ENCODE results near the gene TEAD1.

TEAD1 gene

DNA sequence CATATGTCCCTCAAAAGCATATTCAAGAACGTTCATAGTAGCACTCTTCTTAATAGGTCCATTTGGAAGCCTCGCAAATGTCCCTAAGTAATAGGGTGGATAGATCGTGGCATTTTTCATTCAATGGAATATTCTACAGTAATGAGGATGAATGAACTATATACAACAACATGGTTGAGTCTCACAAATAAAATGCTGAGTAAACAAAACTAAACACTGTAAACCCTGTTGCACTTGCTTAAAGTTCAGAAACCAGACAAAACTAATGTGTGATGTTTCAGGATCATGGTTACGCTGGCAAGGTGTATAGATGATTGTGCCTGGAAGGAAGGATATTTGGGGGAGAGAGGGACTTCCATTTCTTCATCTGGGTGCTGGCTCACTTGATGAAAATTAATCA is 244.4 kb downstream of the TEAD1 start:
- no peak for DNase-seq

- no peak for DNase-seq
Observed at GRCh38 chr11:12922418-12922817, 248.2 kb downstream of the TEAD1 start.

- DNase-seq, result no peak
Observed at GRCh38 chr11:12922980-12923507, 248.8 kb downstream of the TEAD1 start.

- DNase-seq, result no peak
Observed at GRCh38 chr11:12924650-12925049, 250.4 kb downstream of the TEAD1 start.

GRCh38 chr11:12925520-12925919 is 251.3 kb downstream of the TEAD1 start:
- no peak for DNase-seq

GRCh38 chr11:12927221-12927620 is 253.0 kb downstream of the TEAD1 start:
- DNase-seq, result no peak

GRCh38 chr11:12927886-12928285 is 253.7 kb downstream of the TEAD1 start:
- DNase-seq, result no peak

- DNase-seq, result no peak
Observed at GRCh38 chr11:12930850-12931249, 256.6 kb downstream of the TEAD1 start.

GRCh38 chr11:12932485-12932884 is 258.3 kb downstream of the TEAD1 start:
- no peak for DNase-seq

- DNase-seq, result no peak
Observed at GRCh38 chr11:12936200-12936599, 262.0 kb downstream of the TEAD1 start.

- DNase-seq, result no peak
Observed at GRCh38 chr11:12938590-12939247, 264.5 kb downstream of the TEAD1 start.

DNA sequence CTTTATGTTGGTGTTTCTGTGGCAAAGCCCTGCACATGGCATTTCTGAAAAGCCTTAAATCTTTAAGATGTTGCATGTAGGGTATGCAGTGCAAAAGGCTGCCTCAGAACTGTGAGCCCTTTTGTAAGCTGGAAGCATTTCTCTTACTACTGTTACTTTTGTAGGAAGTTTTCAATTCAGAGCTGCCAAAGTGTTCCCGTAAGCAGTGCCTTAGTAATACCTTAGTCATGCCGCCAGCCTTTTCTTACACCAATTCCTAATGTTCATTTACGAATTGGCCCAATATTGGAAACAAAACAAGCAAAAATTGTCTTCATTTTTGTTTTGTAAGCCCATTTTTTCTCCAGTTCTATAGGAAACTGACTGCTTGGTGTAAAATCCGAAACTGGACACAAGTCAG is 267.4 kb downstream of the TEAD1 start:
- no peak for DNase-seq

- no peak for DNase-seq
Observed at GRCh38 chr11:12942157-12942556, 267.9 kb downstream of the TEAD1 start.

- DNase-seq, result no peak
Observed at GRCh38 chr11:12943311-12943710, 269.1 kb downstream of the TEAD1 start.

GRCh38 chr11:12944889-12945288 is 270.7 kb downstream of the TEAD1 start:
- no peak for DNase-seq

GRCh38 chr11:12949453-12949852 is 275.2 kb downstream of the TEAD1 start:
- DNase-seq, result no peak

GRCh38 chr11:12950670-12951069 is 276.4 kb downstream of the TEAD1 start:
- DNase-seq, result no peak

GRCh38 chr11:12951376-12951775 is 277.2 kb downstream of the TEAD1 start:
- DNase-seq, result no peak

DNA sequence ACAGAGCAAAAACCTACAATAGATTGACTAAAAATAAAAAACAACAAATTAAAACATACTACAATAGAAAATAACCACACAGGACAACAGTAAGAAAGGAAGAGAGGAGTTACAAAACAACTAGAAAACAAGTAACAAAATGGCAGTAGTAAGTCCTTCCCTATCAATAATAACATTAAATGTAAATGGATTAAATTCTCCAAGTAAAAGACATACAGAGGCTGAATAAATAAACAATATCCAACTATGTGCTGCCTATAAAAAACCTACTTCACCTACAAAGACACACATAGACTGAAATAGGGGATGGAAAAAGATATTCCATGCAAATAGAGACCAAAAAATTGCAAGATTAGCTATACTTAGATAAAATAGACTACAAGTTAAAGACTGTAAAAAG is 277.9 kb downstream of the TEAD1 start:
- no peak for DNase-seq

- no peak for DNase-seq
Observed at GRCh38 chr11:12958986-12959385, 284.8 kb downstream of the TEAD1 start.

GRCh38 chr11:12961615-12962014 is 287.4 kb downstream of the TEAD1 start:
- DNase-seq, result no peak

DNA sequence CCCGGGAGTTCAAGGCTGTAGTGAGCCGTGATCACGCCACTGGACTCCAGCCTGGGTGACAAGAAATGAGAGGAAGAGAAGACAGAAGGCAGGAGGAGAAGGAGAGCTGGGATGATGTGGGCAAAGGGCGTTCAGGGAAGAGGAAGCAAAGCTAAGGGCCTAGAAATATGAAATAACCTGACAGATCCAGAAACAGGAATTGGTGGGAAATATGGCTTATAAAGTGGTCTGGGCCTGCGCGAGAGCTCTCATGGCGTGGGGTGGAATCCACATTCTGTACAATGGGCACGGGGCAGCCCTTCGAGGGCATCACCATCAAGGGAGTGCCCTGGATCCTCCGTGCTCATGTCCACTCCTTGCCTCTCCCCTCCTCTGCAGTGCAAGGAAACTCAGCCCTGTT is 288.1 kb downstream of the TEAD1 start:
- DNase-seq, result no peak

GRCh38 chr11:12963051-12963450 is 288.8 kb downstream of the TEAD1 start:
- no peak for DNase-seq

- peak; percentile 84 for DNase-seq
Observed at GRCh38 chr11:12963792-12964536, 289.7 kb downstream of the TEAD1 start.

GRCh38 chr11:12964650-12965049 is 290.4 kb downstream of the TEAD1 start:
- no peak for DNase-seq

Measured in activated effector memory CD4-positive, alpha-beta T cell treated with anti-CD3 and anti-CD28 coated beads, Interleukin-2, amount 50 U/mL, for 16 hours (primary cell).